ENCODE results near the gene GBX2. TPM values are rescaled to one million over a fixed set of nuclear protein-coding genes. Genes with fewer than 3 reads are reported as not detected.

The GBX2 gene
- total RNA-seq, 4 donors from 2014 or later: not detected

GRCh38 chr2:236158969-236159777, 9.0 kb downstream of the GBX2 start:
- WGBS, 2 donors: 11 to 28% methylated on average over 17 to 33 of the region's 45 CpGs
- DNase-seq: no peak
- peaks cover 16% of the 10 kb centered on the region for H3K27me3 ChIP-seq

GRCh38 chr2:236157815-236158498, 10.2 kb downstream of the GBX2 start:
- Histone ChIP-seq H3K27me3 (peaks cover 12% of the 10 kb centered on the region), H3K27ac (no peak overlapping the region), H3K4me1 (peaks cover 0 to 7% of the 10 kb centered on the region in 2 donors), H3K4me3 (replicated peaks in 1 of 3) (no peak overlapping the region), H3K9me3 (no peaks in the 10 kb centered on the region), H3K36me3 (no peaks in the 10 kb centered on the region)
- intact Hi-C loops (cut with DNase I): no loop called here
- no peak for DNase-seq
- TF ChIP-seq POLR2A (IDR thresholded peaks at IDR 0.05): no peak
- TF ChIP-seq CTCF (IDR thresholded peaks at IDR 0.05): no peak
- WGBS, 2 donors: 85 to 95% methylated on average over 10 of the region's 10 CpGs

More at GRCh38 chr2:236158969-236159777, 9.0 kb downstream of the GBX2 start:
- intact Hi-C loops (cut with DNase I): no loop called here
- H3K4me3 ChIP-seq (replicated peaks in 1 of 3): no peak overlapping the region
- peaks cover 3 to 16% of the 10 kb centered on the region in 2 donors for H3K4me1 ChIP-seq
- H3K9me3 ChIP-seq: no peaks in the 10 kb centered on the region
- no peak overlapping the region for H3K27ac ChIP-seq
- H3K36me3 ChIP-seq: no peaks in the 10 kb centered on the region
- no peak for TF ChIP-seq CTCF (IDR thresholded peaks at IDR 0.05)
- no peak for TF ChIP-seq POLR2A (IDR thresholded peaks at IDR 0.05)

GRCh38 chr2:236157366-236157765, 10.8 kb downstream of the GBX2 start:
- no peak for TF ChIP-seq CTCF (IDR thresholded peaks at IDR 0.05)
- no peak for TF ChIP-seq POLR2A (IDR thresholded peaks at IDR 0.05)
- H3K4me3 ChIP-seq (replicated peaks in 1 of 3): no peak overlapping the region
- no peaks in the 10 kb centered on the region for H3K9me3 ChIP-seq
- no peaks in the 10 kb centered on the region for H3K36me3 ChIP-seq
- H3K27ac ChIP-seq: no peak overlapping the region
- WGBS, 2 donors: 91 to 95% methylated on average over 6 of the region's 6 CpGs
- DNase-seq: no peak
- intact Hi-C loops (cut with DNase I): no loop called here
- peaks cover 0 to 7% of the 10 kb centered on the region in 2 donors for H3K4me1 ChIP-seq
- H3K27me3 ChIP-seq: peaks cover 11% of the 10 kb centered on the region

GRCh38 chr2:236156860-236157194, 11.4 kb downstream of the GBX2 start:
- Histone ChIP-seq H3K27me3 (peaks cover 11% of the 10 kb centered on the region), H3K9me3 (no peaks in the 10 kb centered on the region), H3K4me1 (peaks cover 0 to 7% of the 10 kb centered on the region in 2 donors), H3K27ac (no peak overlapping the region), H3K4me3 (replicated peaks in 1 of 3) (no peak overlapping the region), H3K36me3 (no peaks in the 10 kb centered on the region)
- WGBS, 2 donors: 80 to 88% methylated on average over 6 to 7 of the region's 7 CpGs
- DNase-seq: no peak
- TF ChIP-seq POLR2A (IDR thresholded peaks at IDR 0.05): no peak
- no peak for TF ChIP-seq CTCF (IDR thresholded peaks at IDR 0.05)
- intact Hi-C loops (cut with DNase I): no loop called here
